Measurements from ENCODE around the gene CEP170. TPM values are rescaled to one million over a fixed set of nuclear protein-coding genes. Genes with fewer than 3 reads are reported as not detected.
"Not testable (repeated sequence)": the region's sequence is repeated elsewhere in the genome, so short reads cannot be mapped to it uniquely, and the experiment has no call there.

Gene CEP170
- total and polyA plus RNA-seq, 8 donors: 5.0 to 27.4 (median 5.9) TPM

- H3K27me3 ChIP-seq: not testable (repeated sequence)
Observed at GRCh38 chr1:243197524-243197923, 57.6 kb downstream of the CEP170 start.

GRCh38 chr1:243193330-243193729 is 61.8 kb downstream of the CEP170 start:
- H3K27me3 ChIP-seq; H3K36me3 ChIP-seq; FAIRE-seq; H3K27ac ChIP-seq; H3K9me3 ChIP-seq; H3K4me1 ChIP-seq; H3K4me3 ChIP-seq; DNase-seq; intact Hi-C loops (cut with DNase I): not testable (repeated sequence)
- peak in 3 of 4 donors; percentile 45 to 87 (median 77) for ATAC-seq
- 7 to 23% methylated on average over 1 of the region's 2 CpGs for WGBS, 2 donors

More at GRCh38 chr1:243197524-243197923, 57.6 kb downstream of the CEP170 start:
- FAIRE-seq; H3K27ac ChIP-seq; H3K9me3 ChIP-seq; H3K4me1 ChIP-seq; DNase-seq; ATAC-seq; H3K36me3 ChIP-seq; H3K4me3 ChIP-seq; intact Hi-C loops (cut with DNase I): not testable (repeated sequence)
- WGBS, 2 donors: 88 to 94% methylated on average over 5 to 6 of the region's 6 CpGs

GRCh38 chr1:243186201-243186995 is 68.7 kb downstream of the CEP170 start:
- WGBS, 2 donors: 93 to 95% methylated on average over 8 of the region's 8 CpGs
- H3K9me3 ChIP-seq; intact Hi-C loops (cut with DNase I); H3K27me3 ChIP-seq; H3K4me1 ChIP-seq; FAIRE-seq; ATAC-seq; H3K4me3 ChIP-seq; DNase-seq; H3K27ac ChIP-seq; H3K36me3 ChIP-seq: not testable (repeated sequence)

- H3K27me3 ChIP-seq; FAIRE-seq; H3K36me3 ChIP-seq; intact Hi-C loops (cut with DNase I); H3K4me1 ChIP-seq; DNase-seq; H3K27ac ChIP-seq; ATAC-seq; H3K4me3 ChIP-seq; H3K9me3 ChIP-seq: not testable (repeated sequence)
- WGBS, 2 donors: 87 to 93% methylated on average over 7 of the region's 7 CpGs
Observed at GRCh38 chr1:243184787-243185186, 70.3 kb downstream of the CEP170 start.

GRCh38 chr1:243183661-243184060 is 71.4 kb downstream of the CEP170 start:
- H3K9me3 ChIP-seq; H3K4me1 ChIP-seq; H3K36me3 ChIP-seq; DNase-seq; H3K27ac ChIP-seq; H3K4me3 ChIP-seq; FAIRE-seq; ATAC-seq; H3K27me3 ChIP-seq; intact Hi-C loops (cut with DNase I): not testable (repeated sequence)

- H3K9me3 ChIP-seq; H3K36me3 ChIP-seq; H3K27me3 ChIP-seq; ATAC-seq; FAIRE-seq; H3K4me1 ChIP-seq; H3K4me3 ChIP-seq; DNase-seq; H3K27ac ChIP-seq; intact Hi-C loops (cut with DNase I): not testable (repeated sequence)
- WGBS, 2 donors: 90 to 93% methylated on average over 3 of the region's 3 CpGs
Observed at GRCh38 chr1:243183176-243183575, 71.9 kb downstream of the CEP170 start.

GRCh38 chr1:243179720-243180119 is 75.4 kb downstream of the CEP170 start:
- DNase-seq (no peak), FAIRE-seq (no peak), ATAC-seq (no peak)
- Histone ChIP-seq H3K4me1 (no peaks in the 10 kb centered on the region), H3K27ac (no peak overlapping the region), H3K27me3 (no peaks in the 10 kb centered on the region), H3K4me3 (no peak overlapping the region), H3K9me3 (no peaks in the 10 kb centered on the region), H3K36me3 (no peaks in the 10 kb centered on the region)
- WGBS, 2 donors: 77 to 88% methylated on average over 7 of the region's 7 CpGs
- no peak for TF ChIP-seq CTCF (IDR thresholded peaks at IDR 0.05)
- intact Hi-C loops (cut with DNase I): no loop called here

- H3K27ac ChIP-seq; H3K27me3 ChIP-seq; H3K4me1 ChIP-seq; intact Hi-C loops (cut with DNase I); ATAC-seq; FAIRE-seq; H3K4me3 ChIP-seq; H3K9me3 ChIP-seq; H3K36me3 ChIP-seq; DNase-seq: not testable (repeated sequence)
- WGBS, 2 donors: 95 to 98% methylated on average over 6 of the region's 6 CpGs
Observed at GRCh38 chr1:243177792-243178191, 77.3 kb downstream of the CEP170 start.

GRCh38 chr1:243173758-243174369 is 81.2 kb downstream of the CEP170 start:
- ATAC-seq; H3K36me3 ChIP-seq; H3K27ac ChIP-seq; H3K4me1 ChIP-seq; H3K4me3 ChIP-seq; H3K9me3 ChIP-seq; H3K27me3 ChIP-seq; intact Hi-C loops (cut with DNase I); DNase-seq: not testable (repeated sequence)
- WGBS, 2 donors: 79 to 81% methylated on average over 2 of the region's 2 CpGs
- FAIRE-seq: peak; percentile 74

GRCh38 chr1:243164911-243165310 is 90.2 kb downstream of the CEP170 start:
- not testable (repeated sequence) for ATAC-seq, FAIRE-seq
- WGBS, 2 donors: 85% methylated on average over 3 of the region's 4 CpGs

GRCh38 chr1:243150906-243151305 is 104.2 kb downstream of the CEP170 start:
- 78 to 79% methylated on average over 7 of the region's 7 CpGs for WGBS, 2 donors
- DNase-seq; ATAC-seq; H3K4me1 ChIP-seq; H3K27ac ChIP-seq; FAIRE-seq; H3K36me3 ChIP-seq; intact Hi-C loops (cut with DNase I); H3K9me3 ChIP-seq; H3K4me3 ChIP-seq; H3K27me3 ChIP-seq: not testable (repeated sequence)

More at GRCh38 chr1:243164911-243165310, 90.2 kb downstream of the CEP170 start:
- H3K36me3 ChIP-seq; H3K27ac ChIP-seq; DNase-seq; H3K4me3 ChIP-seq; intact Hi-C loops (cut with DNase I); H3K9me3 ChIP-seq; H3K27me3 ChIP-seq; H3K4me1 ChIP-seq: not testable (repeated sequence)
